Transverse colon (tissue), 4 donors: ENCODE measurements around the gene TRUB2.

Experiments used
- EP300 ChIP-seq: sonication (generic); formaldehyde crosslinking; IDR thresholded peaks from one replicate; pipeline ENCODE4 v1.6.1; 2017; ENCODE audit warnings: antibody characterized with exemption, low read depth
- POLR2A ChIP-seq: fragments of 450-650 bp; IDR thresholded peaks from one replicate; pipeline ENCODE4 v1.6.1; 2016; ENCODE audit warnings: antibody characterized with exemption, mild to moderate bottlenecking, moderate library complexity
- POLR2AphosphoS5 ChIP-seq, 3 donors: sonication (generic); formaldehyde crosslinking; IDR thresholded peaks; one replicate each; pipeline ENCODE4 v1.6.1; 2016; ENCODE audit warnings: antibody characterized with exemption in 3 of 3
- TF ChIP-seq, protein P1 (sequence below), 5 experiments: fragments of 200-600 bp in 3 of 5; fragments of 450-650 bp in 2 of 5; sonication (generic) in 3 of 5; IDR thresholded peaks; 1 replicate in 2 of 5; 2 replicates in 3 of 5; pipeline ENCODE4 v1.5.1; 2016 to 2017; ENCODE audit warnings: antibody characterized with exemption in 5 of 5, inconsistent platforms in 3 of 5, mild to moderate bottlenecking in 2 of 5, moderate library complexity in 1 of 5

DNA sequence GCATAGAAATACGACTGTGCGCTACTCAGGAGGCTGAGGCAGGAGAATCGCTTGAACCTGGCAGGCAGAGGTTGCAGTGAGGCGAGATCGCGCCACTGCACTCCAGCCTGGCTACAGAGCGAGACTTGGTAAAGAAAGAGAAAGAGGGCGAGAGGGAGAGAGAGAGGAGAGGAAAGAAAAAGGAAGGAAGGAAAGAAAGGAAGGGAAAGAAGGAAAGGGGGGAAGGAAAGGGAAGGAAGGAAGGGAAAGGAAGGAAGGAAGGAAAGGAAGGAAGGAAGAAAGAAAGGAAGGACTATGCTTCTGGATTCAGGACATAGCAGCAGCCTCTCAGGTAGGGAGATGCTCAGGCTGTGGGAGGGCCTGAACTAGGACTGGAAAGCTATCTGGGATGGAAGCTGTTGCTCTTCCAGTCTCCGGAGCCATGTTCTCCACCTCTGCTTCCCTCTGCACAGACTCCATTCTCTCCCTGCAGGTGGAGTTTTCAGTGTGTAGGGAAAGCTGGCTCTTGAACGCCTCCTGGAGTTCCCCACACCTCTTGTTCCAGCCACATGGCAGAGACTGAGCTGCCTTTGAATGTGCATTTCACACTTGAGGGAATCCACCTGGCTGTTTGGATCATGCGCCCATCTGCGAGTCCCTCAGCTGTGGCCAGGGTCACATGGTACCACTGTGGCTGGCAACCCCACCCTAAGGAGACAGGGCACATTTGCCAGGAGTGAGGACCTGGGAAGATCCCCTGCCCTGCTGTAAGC lies 37.0 kb downstream of the TRUB2 start:
- TF ChIP-seq POLR2A (no peak), POLR2AphosphoS5 (IDR thresholded peaks at IDR 0.05) (no peak), EP300 (no peak)
- TF ChIP-seq, protein P1, sequence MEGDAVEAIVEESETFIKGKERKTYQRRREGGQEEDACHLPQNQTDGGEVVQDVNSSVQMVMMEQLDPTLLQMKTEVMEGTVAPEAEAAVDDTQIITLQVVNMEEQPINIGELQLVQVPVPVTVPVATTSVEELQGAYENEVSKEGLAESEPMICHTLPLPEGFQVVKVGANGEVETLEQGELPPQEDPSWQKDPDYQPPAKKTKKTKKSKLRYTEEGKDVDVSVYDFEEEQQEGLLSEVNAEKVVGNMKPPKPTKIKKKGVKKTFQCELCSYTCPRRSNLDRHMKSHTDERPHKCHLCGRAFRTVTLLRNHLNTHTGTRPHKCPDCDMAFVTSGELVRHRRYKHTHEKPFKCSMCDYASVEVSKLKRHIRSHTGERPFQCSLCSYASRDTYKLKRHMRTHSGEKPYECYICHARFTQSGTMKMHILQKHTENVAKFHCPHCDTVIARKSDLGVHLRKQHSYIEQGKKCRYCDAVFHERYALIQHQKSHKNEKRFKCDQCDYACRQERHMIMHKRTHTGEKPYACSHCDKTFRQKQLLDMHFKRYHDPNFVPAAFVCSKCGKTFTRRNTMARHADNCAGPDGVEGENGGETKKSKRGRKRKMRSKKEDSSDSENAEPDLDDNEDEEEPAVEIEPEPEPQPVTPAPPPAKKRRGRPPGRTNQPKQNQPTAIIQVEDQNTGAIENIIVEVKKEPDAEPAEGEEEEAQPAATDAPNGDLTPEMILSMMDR (IDR thresholded peaks at IDR 0.05) = no peak
